ENCODE data around the gene GLCCI1.
"Not testable (repeated sequence)": the region's sequence is repeated elsewhere in the genome, so short reads cannot be mapped to it uniquely, and the experiment has no call there.

Gene GLCCI1

DNA sequence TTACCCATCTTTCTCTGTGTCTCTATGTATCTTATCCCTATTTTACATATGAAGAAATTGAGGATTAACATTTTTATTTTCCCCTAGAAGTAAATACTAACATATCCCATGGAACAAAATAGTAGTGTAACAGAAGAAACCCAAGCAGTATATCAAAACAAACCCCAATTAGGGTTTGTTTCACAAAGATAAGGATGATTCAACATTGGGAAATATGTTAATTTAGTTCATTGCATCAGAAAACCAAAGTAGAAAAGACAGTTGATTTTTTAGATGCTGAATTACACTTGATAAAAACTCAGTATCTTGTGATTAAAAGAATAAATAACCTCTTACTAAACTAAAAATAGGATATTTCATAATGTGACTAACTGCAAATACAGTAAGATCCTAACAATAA lies 87.8 kb downstream of the GLCCI1 start:
- DNase-seq = no peak

DNA sequence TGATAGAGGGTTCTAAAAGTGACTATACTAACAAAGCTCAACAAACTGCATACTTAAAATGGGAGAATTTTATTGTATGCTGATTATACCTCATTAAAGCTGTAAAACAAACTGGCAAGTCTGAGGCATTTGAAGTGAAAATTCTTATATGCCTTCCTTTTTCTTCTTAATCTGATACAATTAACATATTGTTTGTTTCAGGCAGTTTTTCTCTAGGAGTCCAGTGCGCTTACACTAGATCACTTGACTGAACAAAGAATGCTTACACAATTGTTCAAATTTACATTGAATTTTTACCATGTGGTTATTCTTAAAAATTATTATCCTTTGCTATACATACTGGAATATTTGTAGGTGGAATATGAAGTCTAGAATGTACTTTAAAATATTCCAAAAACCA lies 89.0 kb downstream of the GLCCI1 start:
- DNase-seq = no peak

DNA sequence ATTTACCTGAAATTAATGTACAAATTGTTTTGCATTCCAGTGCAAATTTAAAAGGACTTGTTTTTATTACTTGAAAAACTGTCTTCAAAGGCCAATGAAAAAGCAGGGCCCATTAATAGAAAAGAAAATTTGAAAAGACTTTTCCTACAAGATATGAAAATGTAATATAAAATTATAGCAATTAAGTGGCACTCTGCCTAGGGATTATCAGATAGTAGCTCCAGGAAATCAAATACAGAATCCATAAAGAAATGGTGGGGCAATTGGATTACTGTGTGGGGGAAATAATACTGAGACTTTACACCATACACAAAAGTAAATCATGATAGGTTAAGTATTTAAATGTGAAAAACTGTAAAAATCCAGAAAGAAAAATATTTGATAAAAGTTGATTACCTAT lies 89.7 kb downstream of the GLCCI1 start:
- no peak for DNase-seq

DNA sequence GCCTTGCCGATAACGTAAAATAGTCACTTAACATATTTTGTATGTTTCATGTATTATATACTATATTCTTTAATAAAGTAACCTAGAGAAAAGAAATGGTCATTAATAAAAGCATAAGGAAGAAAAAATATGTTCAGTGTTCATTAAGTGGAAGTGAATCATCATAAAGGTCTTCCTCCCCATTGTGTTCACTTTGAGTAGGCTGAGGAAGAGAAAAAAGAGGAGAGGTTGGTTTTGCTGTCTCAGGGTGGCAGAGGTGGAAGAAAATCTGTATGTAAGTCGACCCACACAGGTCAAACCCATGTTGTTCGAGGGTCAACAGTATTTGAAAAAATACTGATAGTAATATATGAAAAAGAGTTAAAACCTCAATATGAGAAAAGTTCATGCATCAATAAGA lies 90.3 kb downstream of the GLCCI1 start:
- no peak for DNase-seq

DNA sequence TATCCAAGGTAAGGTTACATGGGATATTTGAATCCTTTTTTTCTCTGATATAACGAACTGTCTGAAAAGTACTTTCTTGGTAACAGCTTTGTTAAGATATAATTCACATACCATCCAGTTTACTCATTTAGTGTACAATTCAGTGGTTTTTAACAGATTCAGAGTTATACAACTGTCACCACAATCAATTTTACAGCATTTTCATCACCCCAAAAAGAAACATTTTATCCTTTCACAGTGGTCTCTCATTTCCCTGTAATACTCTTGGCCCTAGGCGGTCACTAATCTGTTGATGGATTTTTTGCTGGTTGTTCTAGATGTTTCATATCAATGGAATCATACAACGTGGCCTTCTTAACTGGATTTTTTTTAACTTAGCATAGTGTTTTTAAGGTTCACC lies 91.6 kb downstream of the GLCCI1 start:
- no peak for DNase-seq

DNA sequence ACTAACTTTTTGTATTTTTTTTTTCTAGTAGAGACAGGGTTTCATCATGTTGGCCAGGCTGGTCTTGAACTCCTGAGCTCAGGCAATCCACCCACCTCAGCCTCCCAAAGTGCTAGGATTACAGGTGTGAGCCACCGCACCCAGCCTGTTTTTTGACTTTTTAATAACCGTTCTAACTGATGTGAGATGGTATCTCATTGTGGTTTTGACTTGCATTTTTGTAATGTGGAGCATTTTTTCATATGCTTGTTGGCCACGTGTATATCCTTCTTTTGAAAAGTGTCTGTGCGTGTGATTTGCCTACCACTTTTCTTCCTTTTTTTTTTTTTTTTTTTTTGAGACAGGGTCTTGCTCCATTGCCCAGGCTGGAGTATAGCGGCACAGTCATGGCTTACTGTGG lies 94.7 kb downstream of the GLCCI1 start:
- not testable (repeated sequence) for DNase-seq

DNA sequence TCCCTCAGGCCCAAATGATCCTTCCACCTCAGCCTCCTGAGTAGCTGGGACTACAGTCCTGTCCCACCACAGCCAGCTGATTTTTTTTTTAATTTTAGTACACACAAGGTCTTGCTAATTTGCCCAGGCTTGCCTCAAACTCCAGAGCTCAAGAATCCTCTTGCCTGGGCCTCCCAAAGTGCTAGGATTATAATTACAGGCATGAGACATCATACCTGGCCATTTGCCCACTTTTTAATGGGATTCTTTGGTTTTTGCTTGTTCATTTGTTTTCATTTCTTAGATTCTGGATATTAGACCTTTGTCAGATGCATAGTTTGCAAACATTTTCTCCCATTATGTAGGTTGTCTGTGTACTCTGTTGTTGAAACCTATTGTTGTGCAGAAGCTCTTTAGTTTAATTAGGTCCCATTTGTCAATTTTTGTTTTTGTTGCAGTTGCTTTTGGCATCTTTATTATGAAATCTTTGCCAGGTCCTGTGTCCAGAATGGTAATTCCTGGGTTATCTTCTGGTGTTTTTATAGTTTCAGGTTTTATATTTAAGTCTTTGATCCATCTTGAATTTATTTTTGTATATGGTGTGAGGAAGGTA lies 95.2 kb downstream of the GLCCI1 start:
- DNase-seq = no peak

DNA sequence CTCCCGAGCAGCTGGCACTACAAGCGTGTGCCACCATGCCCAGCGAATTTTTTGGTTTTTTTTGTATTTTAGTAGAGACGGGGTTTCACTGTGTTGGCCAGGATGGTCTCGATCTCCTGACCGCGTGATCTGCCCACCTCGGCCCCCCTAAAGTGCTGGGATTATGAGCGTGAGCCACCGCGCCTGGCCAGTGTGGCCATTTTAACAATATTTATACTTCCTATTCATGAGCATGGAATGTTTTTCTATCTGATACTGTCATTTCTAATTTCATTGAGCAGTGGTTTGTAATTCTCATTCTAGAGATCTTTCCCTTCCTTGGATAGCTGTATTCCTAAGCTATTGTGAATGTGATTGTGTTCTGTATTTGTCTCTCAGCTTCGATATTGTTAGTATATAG lies 96.2 kb downstream of the GLCCI1 start:
- no peak for DNase-seq

DNA sequence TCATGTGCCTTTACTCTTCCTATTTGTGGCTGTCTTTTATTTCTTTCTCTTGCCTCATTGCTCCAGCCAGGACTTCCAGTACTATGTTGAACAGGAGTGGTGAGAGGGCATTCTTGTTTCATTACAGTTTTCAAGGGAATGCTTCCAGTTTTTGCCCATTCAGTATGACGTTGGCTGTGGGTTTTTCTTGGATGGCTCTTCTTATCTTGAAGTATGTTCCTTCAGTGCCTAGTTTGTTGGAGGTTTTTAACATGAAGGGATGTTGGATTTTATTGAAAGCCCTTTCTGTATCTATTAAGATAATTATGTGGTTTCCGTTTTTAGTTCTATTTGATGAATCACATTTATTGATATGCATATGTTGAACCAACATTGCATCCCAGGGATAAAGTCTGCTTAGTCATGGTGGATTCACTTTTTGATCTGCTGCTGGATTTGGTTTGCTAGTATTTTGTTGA lies 96.8 kb downstream of the GLCCI1 start:
- no peak for DNase-seq

DNA sequence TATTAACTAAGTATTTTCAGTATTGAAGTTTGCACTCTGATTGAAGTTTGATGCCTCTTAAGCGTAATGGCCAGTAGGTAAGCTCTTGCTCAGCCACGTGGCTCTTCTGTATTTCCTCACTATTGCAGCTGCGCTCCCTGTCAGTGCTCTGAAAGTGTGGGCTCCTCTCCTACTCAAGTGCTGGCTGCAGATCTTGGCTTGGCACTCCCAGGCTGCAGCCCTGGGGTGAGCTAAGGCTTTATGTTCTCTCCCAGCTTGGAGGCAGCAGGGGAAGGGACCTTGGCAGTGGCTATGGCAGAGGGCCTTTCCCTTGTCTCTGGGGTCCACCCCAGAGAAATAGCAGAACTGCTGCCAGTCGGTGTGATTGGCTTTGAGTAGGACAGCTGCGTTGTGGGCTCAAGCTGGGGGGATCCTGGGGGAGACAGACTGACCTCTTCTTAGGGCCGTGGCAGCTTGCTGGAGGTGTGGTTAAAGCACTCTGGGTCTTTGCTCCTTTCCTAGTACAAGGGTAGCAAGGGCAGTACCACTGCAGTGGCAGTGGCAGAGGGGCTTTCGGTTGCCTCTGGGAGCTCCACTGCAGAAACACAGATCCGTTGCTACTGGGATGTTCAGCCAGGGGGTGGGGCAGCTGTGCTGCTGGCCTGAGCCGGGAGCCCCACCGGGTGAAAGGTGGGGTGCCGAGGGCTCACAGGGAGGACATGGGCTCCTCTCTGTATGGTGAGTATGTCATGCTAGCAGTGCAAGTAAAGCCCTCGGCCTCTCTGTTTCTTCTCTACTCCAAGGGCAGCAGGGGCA lies 100.5 kb downstream of the GLCCI1 start:
- DNase-seq = no peak

DNA sequence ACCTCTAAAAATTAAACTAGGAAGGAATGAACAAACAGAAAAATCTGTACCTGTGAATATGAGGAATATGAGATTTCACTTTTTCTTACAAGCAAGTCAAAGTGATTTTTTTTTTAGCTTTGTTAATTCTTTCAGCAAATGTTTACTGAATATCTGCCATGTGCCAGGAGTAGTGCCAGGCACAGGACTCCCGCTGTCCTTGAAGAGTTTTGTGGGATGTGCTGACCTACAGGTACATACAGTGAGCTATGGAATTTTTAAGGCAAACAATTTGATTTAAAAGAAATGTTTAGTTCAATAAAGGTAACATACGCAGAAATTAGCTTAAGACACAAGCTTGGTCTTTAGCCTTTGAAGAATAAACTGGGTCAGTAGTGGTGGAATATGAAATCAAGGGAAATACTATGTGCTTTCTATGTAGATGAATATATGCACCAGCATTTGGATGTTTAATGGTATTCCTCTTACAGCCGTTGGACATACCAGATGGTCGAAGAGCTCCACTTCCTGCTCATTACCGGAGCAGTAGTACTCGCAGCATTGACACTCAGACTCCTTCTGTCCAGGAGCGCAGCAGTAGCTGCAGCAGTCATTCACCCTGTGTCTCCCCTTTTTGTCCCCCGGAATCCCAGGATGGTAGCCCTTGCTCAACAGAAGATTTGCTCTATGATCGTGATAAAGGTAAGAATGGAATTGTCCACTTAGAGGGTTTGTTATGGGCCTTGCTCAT lies 102.0 kb downstream of the GLCCI1 start:
- DNase-seq = no peak

DNA sequence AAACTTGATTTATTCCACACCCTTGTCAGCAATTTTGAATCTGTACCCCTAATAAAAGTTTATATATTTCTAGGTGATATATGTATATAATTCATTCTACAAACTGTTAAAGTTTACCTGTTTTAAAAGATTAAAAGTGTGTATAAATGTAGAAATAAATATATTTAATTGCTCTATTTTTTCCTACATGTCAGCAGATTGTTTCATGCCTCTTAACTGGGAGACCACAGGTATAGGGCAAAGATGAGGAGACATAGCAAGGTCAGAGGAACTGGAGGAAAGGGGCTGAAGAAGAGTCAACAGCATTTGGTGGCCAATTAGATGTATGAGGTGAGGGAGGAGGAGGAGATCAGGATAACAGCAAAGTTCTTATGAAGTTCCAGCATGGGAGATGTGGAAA lies 109.8 kb downstream of the GLCCI1 start:
- no peak for DNase-seq

DNA sequence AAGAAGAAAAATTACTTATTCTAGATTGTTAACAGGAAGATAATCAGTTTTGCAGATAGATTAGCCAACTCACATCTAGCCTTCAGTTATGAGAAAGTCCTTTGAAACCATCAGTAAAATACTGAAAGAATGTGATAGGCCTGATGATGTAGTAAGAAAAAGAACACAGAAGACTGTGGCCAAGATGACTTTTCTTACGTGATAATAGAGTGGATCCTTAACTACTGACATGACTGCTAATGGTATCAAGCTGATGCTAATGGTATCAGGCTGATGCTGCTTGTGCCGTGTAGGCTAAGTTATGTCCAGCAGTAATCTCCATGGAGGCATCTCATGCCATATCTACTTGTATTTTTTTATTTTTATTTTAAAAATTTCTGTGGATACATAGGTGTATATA lies 114.2 kb downstream of the GLCCI1 start:
- DNase-seq = no peak

DNA sequence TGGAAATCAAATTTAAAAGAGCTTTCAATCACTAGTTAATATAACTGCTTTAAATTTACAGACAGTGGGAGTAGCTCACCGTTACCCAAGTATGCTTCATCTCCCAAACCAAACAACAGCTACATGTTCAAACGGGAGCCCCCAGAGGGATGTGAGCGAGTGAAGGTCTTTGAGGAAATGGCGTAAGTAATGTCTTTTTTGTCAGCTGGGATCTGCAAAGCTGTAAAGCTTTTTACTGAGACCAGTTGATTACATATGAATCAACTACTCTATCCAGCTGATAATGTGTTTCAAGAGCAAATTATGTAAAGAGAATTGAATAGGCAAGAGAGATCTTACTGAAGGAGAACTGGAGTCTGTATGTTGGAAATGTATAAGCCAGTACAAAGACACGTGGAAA lies 116.2 kb downstream of the GLCCI1 start:
- DNase-seq = no peak

DNA sequence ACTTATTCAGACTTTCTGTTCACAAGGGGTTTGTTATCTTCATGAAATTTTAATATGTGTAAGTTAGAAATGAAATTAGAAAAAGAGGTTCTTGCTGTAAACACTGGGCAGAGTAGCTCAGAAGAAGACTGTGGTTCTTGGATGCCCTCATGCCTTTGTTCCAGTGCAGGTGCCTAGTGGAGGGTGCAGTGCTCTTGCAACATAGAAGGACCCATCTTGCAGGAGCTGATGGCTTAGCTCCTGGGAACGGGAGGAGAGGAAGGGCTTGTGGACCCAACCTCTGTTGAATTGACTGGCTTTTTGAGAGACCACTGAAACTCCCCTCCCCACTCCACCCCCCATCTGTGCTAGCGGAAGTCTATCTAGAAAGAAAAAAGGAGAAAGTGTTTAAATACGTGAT lies 116.8 kb downstream of the GLCCI1 start:
- no peak for DNase-seq

DNA sequence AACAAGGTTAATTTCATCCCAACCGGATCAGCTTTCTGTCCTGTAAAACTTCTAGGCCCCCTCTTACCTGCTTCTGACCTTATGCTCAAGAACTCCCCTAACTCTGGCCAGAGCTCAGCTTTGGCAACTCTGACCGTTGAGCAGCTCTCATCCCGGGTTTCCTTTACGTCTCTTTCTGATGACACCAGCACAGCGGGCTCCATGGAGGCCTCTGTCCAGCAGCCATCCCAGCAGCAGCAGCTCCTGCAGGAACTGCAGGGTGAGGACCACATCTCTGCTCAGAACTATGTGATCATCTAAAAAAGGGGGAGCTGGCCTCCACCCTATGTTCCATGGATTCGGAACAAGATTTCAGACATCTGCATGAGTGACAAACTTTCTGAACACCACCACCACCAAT lies 117.6 kb downstream of the GLCCI1 start:
- DNase-seq = no peak

DNA sequence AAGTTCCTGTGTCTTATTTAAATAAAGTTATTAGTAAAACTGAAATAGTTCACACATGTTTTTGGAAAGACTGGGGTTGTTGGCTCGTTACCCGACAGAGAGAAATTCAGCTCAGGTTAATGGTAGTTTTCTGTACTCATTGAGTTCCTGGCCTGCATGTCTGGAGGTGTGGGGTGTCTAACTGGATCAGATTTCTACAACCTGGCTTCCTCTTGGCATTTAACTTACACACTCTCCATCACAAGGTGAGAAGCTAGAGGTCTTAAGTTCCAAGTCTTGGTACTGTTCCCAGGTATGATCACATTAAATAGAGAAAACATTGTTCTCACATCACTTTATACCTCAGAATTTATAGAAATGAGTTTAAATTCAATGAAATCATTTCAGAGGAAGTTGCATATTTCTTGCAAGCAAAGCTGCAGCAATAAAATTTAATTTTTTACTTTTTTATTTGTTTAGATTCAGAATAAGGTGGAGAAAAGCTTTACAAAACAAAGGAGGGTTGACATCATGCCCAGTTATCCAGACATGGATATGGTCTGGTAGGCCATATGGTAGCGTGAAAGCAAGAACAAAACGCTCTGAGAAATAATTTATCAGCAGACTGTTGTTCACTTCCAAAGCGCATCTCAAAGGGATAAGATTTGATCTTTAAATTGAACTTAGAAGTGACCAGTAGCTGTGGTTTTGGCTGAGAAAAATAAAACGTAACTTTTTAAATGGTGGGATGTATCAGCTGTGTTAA lies 120.6 kb downstream of the GLCCI1 start:
- DNase-seq = no peak

DNA sequence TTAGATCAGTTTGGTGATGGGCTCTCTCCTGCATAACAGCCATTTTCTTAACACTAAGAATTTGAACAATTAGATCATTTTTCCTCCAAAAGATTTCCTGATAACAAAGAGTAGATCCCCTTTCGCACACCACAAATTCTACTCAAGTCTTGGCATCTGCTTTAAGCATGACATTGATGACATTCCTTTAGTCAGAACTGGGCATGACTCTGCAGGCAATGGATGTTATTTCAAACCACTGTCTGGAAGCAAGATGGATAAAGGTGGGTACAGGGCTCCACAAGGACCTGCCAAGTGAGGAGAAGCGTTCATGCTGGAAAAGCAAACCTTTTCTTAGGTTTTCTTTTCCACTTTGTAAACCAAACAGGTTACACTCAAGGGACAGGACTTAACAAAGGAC lies 123.5 kb downstream of the GLCCI1 start:
- DNase-seq = no peak

DNA sequence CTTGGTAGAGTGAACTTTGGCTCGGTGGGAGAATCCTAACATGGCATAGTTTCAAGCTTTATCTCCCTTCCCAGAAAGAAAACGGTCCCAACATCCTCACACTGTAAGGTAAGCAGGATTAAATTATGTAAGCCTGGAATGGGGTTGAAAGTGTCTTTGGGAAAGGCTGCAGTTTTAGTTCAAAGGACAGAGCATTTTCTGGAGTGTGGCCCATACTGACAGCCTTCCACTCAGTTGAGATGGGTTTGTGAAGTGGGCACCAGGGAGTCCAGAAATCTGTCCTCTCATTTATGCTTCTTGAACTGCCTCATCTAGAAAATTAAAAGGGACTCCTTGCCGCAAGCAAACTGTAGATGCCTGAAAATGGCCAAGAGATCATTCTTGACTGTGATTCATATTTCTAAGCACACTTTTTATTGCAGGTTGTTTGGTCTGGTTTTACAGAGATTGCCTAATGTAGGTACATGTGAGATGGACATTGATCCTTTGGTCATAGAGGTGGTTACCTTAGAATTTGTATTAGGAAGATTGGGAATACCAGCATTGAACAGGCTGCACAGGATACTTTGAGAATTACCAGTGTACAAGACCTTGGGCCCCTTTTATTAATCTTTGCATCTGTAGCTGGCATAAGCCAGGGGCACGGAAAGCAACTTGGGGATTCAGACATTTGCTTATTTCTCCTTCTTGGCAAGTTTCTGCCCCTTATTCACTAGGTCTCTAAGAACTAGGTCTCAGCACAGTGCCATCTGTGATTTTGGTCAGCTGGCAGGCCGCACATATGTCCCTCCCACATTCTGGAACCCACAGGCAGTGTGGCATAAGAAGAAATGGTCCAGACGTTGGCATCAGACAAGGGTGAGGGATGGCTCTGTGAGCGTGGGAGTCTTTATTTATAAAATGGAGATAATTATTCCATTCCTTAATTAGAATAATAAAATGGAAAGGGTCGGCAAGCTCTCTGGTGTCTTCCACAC lies 125.9 kb downstream of the GLCCI1 start:
- DNase-seq = no peak

DNA sequence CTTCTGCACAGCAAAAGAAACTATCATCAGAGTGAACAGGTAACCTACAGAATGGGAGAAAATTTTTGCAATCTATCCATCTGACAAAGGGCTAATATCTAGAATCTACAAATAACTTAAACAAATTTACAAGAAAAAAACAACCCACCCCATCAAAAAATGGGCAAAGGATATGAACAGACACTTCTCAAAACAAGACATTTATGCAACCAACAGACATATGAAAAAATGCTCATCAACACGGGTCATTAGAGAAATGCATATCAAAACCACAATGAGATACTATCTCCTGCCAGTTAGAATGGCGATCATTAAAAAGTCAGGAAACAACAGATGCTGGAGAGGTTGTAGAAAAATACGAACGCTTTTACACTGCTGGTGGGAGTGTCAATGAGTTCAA lies 132.7 kb downstream of the GLCCI1 start:
- DNase-seq = not testable (repeated sequence)

DNA sequence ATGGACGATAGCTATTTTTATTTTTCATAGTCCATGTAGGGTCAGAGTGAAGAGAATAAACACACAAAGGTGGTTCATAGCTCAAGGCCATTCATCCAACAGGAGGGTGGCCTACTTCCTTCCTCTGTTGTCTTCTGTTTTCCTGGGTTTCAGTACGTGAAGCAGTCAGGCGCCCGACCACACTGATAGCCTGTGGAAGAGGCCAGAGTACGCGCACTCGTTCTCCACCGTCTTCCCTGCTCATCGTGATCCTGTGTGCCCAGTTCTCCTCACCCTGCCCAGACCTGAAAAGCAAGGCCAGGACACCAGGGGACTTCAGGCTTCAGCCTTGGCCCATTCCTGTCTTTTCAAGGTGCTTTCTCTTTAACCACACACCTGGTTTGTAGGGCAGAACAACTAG lies 134.7 kb downstream of the GLCCI1 start:
- DNase-seq = no peak

DNA sequence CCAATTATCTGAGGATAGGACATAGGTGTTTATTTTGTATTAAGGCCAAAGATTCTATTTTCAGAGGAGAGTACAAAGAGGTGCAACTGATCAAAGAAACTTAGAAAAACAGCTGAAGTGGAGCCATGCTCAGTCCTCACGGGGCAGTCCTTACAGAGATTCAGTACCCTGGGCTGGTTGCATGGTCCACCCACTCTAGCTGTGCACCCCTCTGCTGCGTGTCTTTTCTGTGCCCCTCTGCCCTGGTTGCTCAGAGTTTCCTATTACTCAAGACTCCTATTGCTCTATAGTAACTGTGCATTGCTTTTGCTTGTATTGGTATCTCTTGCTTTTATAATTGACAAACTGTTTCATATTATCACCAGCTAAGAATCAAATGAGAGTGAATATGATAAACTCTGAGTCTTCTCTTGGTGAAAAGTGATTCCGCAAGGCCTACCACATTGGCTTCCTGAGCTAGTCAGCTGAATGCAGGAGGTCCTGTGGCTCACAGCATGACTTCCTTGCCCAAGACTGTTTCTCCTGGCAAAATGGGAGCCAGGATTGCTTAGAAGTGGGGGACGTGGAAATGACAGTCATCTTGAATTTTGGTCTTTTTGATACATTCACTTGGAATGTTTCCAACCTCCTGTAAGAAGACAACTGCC lies 137.0 kb downstream of the GLCCI1 start:
- DNase-seq = no peak
